NCI-H82 treated with DMSO at 0.1 percent for 48 hours (cell line): ENCODE measurements around the gene SLC6A16.
A peak's percentile ranks its signal among the peaks of the same experiment; 100 is the strongest.
"Not testable (repeated sequence)": the region's sequence is repeated elsewhere in the genome, so short reads cannot be mapped to it uniquely, and the experiment has no call there.

Experiments used
- DNase-seq: peaks from one replicate; lab custom pipeline; 2025; ENCODE audit not compliant: unreplicated experiment; lab: John Stamatoyannopoulos, UW

SLC6A16 gene

GRCh38 chr19:49331616-49332055 is 6.6 kb upstream of the SLC6A16 start:
- peak; percentile 44 for DNase-seq

- DNase-seq = not testable (repeated sequence)
Measured at GRCh38 chr19:49331187-49331586, 6.2 kb upstream of the SLC6A16 start.

DNA sequence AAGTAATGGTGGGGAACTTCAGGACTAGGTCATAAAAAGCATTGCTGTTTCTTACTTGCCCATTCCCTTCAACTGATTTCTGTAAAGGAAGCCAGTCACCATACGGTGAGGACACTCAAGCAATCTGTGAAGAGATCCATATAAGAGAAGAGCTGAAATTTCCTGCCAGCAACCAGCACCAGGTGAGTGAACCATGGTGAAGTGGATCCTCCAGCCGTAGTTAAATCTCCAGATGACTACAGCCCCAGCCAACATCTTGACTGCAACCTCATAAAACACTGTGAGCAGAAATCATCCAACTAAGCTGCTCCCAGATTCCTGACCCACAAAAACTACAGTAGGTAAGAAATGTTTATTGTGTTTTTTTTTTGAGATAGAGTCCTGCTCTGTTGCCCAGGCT is 3.8 kb upstream of the SLC6A16 start:
- no peak for DNase-seq

DNA sequence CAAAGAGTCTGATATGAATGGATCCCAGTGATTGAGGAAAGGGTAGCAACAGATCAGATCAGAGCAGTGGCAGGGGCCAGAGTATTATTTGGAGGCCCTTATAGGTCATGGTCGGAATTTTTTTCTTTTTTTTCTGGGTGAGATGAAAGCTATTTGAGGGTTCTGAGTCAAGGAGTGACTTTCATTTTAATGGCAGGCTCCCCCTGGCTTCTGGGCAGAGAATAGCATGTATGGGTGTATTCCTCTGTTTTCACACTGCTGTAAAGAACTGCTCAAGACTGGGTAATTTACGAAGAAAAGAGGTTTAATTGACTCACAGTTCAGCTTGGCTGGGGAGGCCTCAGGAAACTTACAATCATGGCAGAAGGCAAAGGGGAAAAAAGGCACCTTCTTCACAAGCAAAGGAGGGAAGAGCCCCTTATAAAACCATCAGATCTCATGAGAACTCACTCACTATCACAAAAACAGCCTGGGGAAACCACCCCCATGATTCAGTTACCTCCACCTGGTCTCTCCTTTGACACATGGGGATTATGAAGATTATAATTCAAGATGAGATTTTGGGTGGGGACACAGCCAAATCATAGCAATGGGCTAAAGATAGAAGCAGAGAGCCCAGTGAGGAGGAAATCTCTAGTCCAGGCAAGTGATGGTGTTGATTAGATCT is 3.0 kb upstream of the SLC6A16 start:
- DNase-seq = no peak

- DNase-seq = no peak
Measured at GRCh38 chr19:49326165-49326704, 1.2 kb upstream of the SLC6A16 start.

DNA sequence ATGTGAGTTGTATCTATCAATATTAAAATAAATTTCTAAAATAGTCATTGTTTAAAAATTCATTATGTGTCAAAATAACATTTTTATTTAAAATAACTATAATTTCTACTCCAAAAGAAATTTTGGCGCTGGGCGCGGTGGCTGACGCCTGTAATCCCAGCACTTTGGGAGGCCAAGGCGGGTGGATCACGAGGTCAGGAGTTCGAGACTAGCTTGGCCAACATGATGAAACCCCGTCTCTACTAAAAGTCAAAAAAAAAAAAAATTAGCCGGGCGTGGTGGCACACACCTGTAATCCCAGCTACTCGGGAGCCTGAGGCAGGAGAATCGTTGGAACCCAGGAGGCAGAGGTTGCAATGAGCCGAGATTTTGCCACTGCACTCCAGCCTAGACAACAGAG is 765 bp upstream of the SLC6A16 start:
- not testable (repeated sequence) for DNase-seq

DNA sequence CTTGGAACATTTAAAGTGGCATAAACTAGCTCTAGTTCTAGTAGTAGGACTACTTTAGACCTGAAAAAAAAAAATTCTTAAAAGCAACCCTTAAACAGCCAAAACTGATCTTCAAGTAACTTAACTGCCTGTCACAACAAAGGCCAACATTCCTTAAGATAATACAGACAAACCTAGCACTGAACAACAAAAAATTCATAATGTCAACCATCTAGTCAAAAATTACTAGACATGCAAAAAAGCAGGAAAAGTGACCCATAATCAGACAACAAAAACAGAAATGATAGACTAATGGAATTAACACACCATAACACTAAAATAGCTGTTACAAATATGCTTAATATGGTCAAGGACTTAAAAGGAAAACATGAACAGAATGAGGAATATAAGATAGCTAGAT is 6.7 kb downstream of the SLC6A16 start:
- DNase-seq = no peak

- DNase-seq = no peak
Measured at GRCh38 chr19:49316284-49316683, 8.7 kb downstream of the SLC6A16 start.

DNA sequence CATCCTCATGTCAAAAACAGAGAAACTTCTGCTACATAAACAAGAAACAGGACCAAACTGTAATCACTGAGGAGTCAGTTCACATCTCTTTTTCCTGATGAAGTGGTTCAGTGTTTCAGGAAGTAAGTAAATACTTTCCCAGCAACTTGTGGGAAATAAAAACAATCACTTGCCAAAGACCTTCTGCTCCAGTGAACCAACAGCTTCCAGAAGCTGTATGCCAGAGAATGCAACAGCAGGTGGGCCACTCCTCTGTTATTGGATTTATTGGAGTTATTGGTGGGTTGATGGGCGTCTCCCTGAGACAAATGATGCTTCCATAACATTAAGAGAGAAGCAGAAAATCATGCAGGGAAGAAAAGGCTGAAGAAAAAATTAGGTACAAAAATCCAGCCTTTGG is 9.9 kb downstream of the SLC6A16 start:
- no peak for DNase-seq

DNA sequence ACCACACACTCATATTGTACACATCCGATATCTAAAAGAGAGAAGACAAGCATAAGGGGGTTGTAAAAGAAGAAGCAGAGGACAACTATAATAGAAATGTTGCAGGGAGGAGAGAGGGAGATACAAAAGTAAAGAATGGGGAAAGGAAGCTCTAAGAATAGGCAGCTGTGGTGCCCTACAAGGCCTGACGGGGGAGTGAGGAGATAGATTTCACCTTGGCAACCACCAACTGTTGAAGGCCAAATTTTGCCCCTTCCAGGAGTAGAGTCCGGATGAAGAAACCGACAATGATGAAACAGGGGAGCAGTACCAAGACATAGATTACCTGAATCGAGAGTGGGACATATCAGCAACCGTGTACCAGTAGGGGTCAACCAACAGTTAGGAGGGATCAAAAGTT is 15.9 kb downstream of the SLC6A16 start:
- no peak for DNase-seq

- DNase-seq = not testable (repeated sequence)
Measured at GRCh38 chr19:49306734-49307133, 18.3 kb downstream of the SLC6A16 start.

- no peak for DNase-seq
Measured at GRCh38 chr19:49301866-49302252, 23.1 kb downstream of the SLC6A16 start.

- peak; percentile 12 for DNase-seq
Measured at GRCh38 chr19:49301165-49301865, 23.7 kb downstream of the SLC6A16 start.

DNA sequence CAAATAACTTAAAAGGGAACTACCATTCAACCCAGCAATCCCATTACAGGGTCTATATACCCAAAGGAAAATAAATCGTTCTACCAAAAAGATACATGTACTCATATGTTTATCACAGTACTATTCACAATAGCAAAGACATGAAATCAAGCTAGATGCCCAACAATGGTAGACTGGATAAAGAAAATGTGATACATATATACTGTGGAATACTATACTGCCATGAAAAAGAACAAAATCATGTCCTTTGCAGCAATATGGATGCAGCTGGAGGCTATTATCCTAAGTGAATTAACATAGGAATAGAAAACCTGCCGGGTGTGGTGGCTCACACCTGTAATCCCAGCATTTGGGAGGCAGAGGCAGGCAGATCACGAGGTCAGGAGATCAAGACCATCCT is 26.3 kb downstream of the SLC6A16 start:
- not testable (repeated sequence) for DNase-seq

- DNase-seq = no peak
Measured at GRCh38 chr19:49297403-49297802, 27.6 kb downstream of the SLC6A16 start.

DNA sequence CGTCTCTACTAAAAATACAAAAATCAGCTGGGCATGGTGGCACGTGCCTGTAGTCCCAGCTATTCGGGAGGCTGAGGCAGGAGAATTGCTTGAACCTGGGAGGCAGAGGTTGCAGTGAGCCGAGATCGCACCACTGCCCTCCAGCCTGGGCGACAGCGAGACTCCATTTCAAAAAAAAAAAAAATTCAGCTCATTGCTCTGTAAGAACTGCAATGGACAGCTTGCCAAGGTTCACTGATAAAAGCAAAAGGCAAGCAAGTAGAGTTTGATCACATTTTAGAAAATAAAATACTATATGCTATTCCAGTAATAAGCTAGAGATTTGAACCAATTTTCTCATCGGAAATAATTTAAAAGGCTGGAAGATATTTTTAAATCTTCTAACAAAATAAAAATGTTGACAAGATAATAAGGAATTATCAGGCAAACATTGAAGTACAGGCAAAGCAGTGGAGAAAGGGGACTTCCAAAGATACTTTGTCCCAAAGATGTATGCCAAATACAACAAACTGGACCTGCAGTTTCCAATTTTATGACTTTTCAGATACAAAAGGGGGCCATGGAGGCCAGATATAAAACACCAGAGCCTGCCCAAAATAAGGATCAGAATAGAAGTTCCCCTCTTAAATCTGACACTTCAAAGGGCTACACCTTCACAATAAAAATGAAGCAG is 29.6 kb downstream of the SLC6A16 start:
- DNase-seq = no peak

DNA sequence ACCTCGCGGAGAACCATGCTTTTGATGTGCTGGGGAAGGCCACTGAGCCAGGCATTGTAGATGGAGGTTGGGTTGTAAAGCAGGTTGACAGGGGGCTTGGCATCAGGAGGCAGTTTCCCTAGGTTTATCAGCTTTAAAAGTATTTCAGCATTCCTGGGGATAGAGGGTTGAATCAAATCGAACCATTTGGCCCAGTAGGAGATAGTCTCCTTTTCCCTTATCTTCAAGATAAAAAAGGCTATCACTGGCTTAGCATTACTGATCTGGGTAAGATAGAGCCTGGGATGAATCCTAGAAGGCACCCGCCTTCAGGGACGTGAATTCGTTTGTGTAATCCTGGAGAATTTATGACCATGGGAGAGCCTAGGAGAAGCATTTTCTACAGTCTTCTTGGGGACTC is 30.6 kb downstream of the SLC6A16 start:
- DNase-seq = no peak

DNA sequence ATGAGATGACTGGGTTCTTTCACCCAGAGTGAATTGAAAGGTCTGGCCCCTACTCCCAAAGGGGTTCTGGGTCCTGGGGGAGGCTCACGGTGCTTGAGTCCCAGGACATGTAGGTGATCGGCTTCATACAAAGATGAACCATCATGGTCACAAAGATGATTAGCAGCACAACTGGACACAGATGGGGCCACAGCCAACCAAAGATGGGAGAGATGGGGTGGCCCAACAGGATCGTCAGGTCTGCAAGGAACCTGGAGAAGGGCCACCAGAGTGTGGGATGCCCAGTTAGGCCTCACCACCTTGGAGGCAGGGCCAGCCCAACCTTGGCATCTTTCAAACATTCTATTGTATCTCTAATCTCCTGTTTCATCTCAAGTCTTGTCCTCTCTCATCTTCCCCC is 34.5 kb downstream of the SLC6A16 start:
- DNase-seq = no peak

- not testable (repeated sequence) for DNase-seq
Measured at GRCh38 chr19:49289286-49289685, 35.7 kb downstream of the SLC6A16 start.

GRCh38 chr19:49288205-49288604 is 36.8 kb downstream of the SLC6A16 start:
- not testable (repeated sequence) for DNase-seq

GRCh38 chr19:49287141-49287770 is 37.7 kb downstream of the SLC6A16 start:
- no peak for DNase-seq
